H1 (cell line): ENCODE measurements around the gene CACNA2D1. TPM values are rescaled to one million over a fixed set of nuclear protein-coding genes. Genes with fewer than 3 reads are reported as not detected.

Source experiments
- CTCF ChIA-PET: fragments of 300-600 bp; sonication (Branson Sonifier 250); formaldehyde crosslinking; loops from one replicate; lab custom pipeline; 2021; ENCODE audit not compliant: partially characterized antibody; lab: Charles Lee
- POLR2A ChIA-PET: fragments of 300-600 bp; sonication (Branson Sonifier 250); formaldehyde crosslinking; loops from one replicate; lab custom pipeline; 2021; ENCODE audit warnings: inconsistent platforms; ENCODE audit not compliant: partially characterized antibody; lab: Charles Lee
- DNase-seq, 2 experiments: peaks; one replicate each; pipeline versions ENCODE4 v3.0.0 to v3.0.0-alpha.2; 2010 to 2022; ENCODE audit warnings: low spot score in 2 of 2, low read depth in 1 of 2, mixed read lengths in 1 of 2
- FAIRE-seq: peaks from 2 replicates; lab custom pipeline; 2011; peaks lifted over from hg19 to GRCh38; lab: Jason Lieb, UNC
- H2AFZ ChIP-seq: 2 replicates; pipeline ENCODE4 v1.8.1; 2012; ENCODE audit warnings: low read length, inconsistent platforms
- H2AK5ac ChIP-seq: 2 replicates; pipeline ENCODE4 v1.6.1; 2013; ENCODE audit warnings: low read depth, low read length
- H2BK120ac ChIP-seq: replicated peaks from 2 replicates; pipeline ENCODE3; 2013; ENCODE audit warnings: low read depth, low read length, inconsistent platforms
- H2BK12ac ChIP-seq: 2 replicates; pipeline ENCODE4 v1.6.1; 2013; ENCODE audit warnings: low read depth, low read length
- H2BK15ac ChIP-seq: 2 replicates; pipeline ENCODE4 v1.6.1; 2013; ENCODE audit warnings: low read length
- H2BK20ac ChIP-seq: 2 replicates; pipeline ENCODE4 v1.6.1; 2013; ENCODE audit warnings: low read length
- H2BK5ac ChIP-seq: 2 replicates; pipeline ENCODE4 v1.6.1; 2013; ENCODE audit warnings: low read depth, low read length
- H3K14ac ChIP-seq: 2 replicates; pipeline ENCODE4 v1.6.1; 2013; ENCODE audit warnings: inconsistent platforms; ENCODE audit not compliant: insufficient read length
- H3K18ac ChIP-seq: 2 replicates; pipeline ENCODE4 v1.6.1; 2013; ENCODE audit warnings: low read length; ENCODE audit errors: extremely low read depth
- H3K23ac ChIP-seq: 2 replicates; pipeline ENCODE4 v1.6.1; 2013; ENCODE audit warnings: inconsistent platforms; ENCODE audit not compliant: insufficient read length
- H3K23me2 ChIP-seq: 2 replicates; pipeline ENCODE4 v1.6.1; 2013; ENCODE audit warnings: low read depth, low read length
- H3K27ac ChIP-seq: 2 replicates; pipeline ENCODE4 v1.6.1; 2011; ENCODE audit warnings: low read depth, low read length, inconsistent platforms
- H3K27me3 ChIP-seq, 4 experiments: replicated peaks in 1 of 4; 1 replicate in 1 of 4; 2 replicates in 3 of 4; pipeline versions ENCODE4 v1.6.1 to v1.8.1; 2011 to 2013; ENCODE audit warnings: low read length in 3 of 4, mild to moderate bottlenecking in 3 of 4, inconsistent platforms in 2 of 4, mixed read lengths in 2 of 4, moderate library complexity in 1 of 4; ENCODE audit not compliant: control insufficient read depth in 3 of 4, insufficient read depth in 3 of 4; ENCODE audit errors: extremely low read depth in 1 of 4
- H3K36me3 ChIP-seq, 4 experiments: 2 replicates each; pipeline versions ENCODE4 v1.6.1 to v1.8.1; 2011 to 2013; ENCODE audit warnings: mild to moderate bottlenecking in 4 of 4, low read length in 3 of 4, moderate library complexity in 2 of 4, control low read depth in 1 of 4, inconsistent platforms in 1 of 4; ENCODE audit not compliant: insufficient read depth in 4 of 4, control insufficient read depth in 2 of 4
- H3K4ac ChIP-seq: replicated peaks from 2 replicates; pipeline ENCODE3; 2013; ENCODE audit warnings: low read length, low read depth, mixed read lengths, inconsistent platforms; ENCODE audit not compliant: insufficient read length
- H3K4me1 ChIP-seq, 4 experiments: replicated peaks in 1 of 4; 1 replicate in 1 of 4; 2 replicates in 3 of 4; pipeline versions ENCODE4 v1.6.1 to v1.8.1; 2011 to 2013; ENCODE audit warnings: low read length in 3 of 4, inconsistent platforms in 2 of 4, mixed read lengths in 1 of 4; ENCODE audit not compliant: insufficient read depth in 4 of 4, control insufficient read depth in 3 of 4
- H3K4me2 ChIP-seq, 2 experiments: 2 replicates each; pipeline versions ENCODE4 v1.6.1 to v1.8.1; 2011 to 2013; ENCODE audit warnings: low read depth in 2 of 2, low read length in 2 of 2, control low read depth in 1 of 2, inconsistent platforms in 1 of 2, mild to moderate bottlenecking in 1 of 2; ENCODE audit not compliant: insufficient read depth in 1 of 2
- H3K4me3 ChIP-seq, 4 experiments: fragments of 200-600, 300-600 bp in 1 of 4; sonication (generic), shearing (Covaris generic), sonication (Bioruptor Twin) in 1 of 4; 2 replicates each; pipeline versions ENCODE4 v1.5.1 to v1.8.1; 2011 to 2016; ENCODE audit warnings: low read length in 4 of 4, low read depth in 3 of 4, control low read depth in 2 of 4, inconsistent platforms in 2 of 4, mild to moderate bottlenecking in 2 of 4, mixed read lengths in 1 of 4, moderate library complexity in 1 of 4; ENCODE audit not compliant: insufficient read depth in 2 of 4; ENCODE audit errors: extremely low read depth in 1 of 4
- H3K56ac ChIP-seq: replicated peaks from 2 replicates; pipeline ENCODE3; 2013; ENCODE audit warnings: low read depth, mild to moderate bottlenecking, mixed read lengths, low read length, inconsistent platforms; ENCODE audit not compliant: insufficient read length
- H3K79me1 ChIP-seq: 2 replicates; pipeline ENCODE4 v1.6.1; 2013; ENCODE audit warnings: low read depth, low read length, control low read depth
- H3K79me2 ChIP-seq, 2 experiments: 2 replicates each; pipeline versions ENCODE4 v1.6.1 to v1.8.1; 2012 to 2013; ENCODE audit warnings: low read length in 2 of 2, mild to moderate bottlenecking in 2 of 2, inconsistent platforms in 1 of 2; ENCODE audit not compliant: insufficient read depth in 2 of 2, control insufficient read depth in 1 of 2
- H3K9ac ChIP-seq, 4 experiments: replicated peaks in 1 of 4; 1 replicate in 1 of 4; 2 replicates in 3 of 4; pipeline versions ENCODE4 v1.6.1 to v1.8.1; 2011 to 2013; ENCODE audit warnings: low read depth in 3 of 4, low read length in 3 of 4, control low read depth in 2 of 4, mild to moderate bottlenecking in 2 of 4, moderate library complexity in 2 of 4, inconsistent platforms in 1 of 4; ENCODE audit errors: extremely low read depth in 1 of 4
- H3K9me3 ChIP-seq, 2 experiments: 2 replicates each; pipeline versions ENCODE4 v1.6.1 to v1.8.1; 2012 to 2013; ENCODE audit warnings: mild to moderate bottlenecking in 2 of 2, moderate library complexity in 2 of 2, control low read depth in 1 of 2, inconsistent platforms in 1 of 2, low read depth in 1 of 2, low read length in 1 of 2, mixed read lengths in 1 of 2; ENCODE audit not compliant: insufficient read depth in 2 of 2
- H4K20me1 ChIP-seq, 2 experiments: replicated peaks in 1 of 2; 2 replicates each; pipeline versions ENCODE3 to v1.8.1; 2011 to 2013; ENCODE audit warnings: inconsistent platforms in 2 of 2, low read length in 2 of 2, mild to moderate bottlenecking in 1 of 2; ENCODE audit not compliant: insufficient read depth in 2 of 2, control insufficient read depth in 1 of 2
- H4K5ac ChIP-seq: 2 replicates; pipeline ENCODE4 v1.6.1; 2013; ENCODE audit warnings: low read length, low read depth, mixed read lengths, inconsistent platforms; ENCODE audit not compliant: insufficient read length
- H4K8ac ChIP-seq: 2 replicates; pipeline ENCODE4 v1.8.0; 2013; ENCODE audit warnings: mild to moderate bottlenecking, moderate library complexity, low read length, inconsistent platforms; ENCODE audit not compliant: insufficient read depth; ENCODE audit errors: extremely low read depth
- H4K91ac ChIP-seq: replicated peaks from 2 replicates; pipeline ENCODE3; 2013; ENCODE audit warnings: low read length, mixed read lengths, inconsistent platforms; ENCODE audit not compliant: insufficient read length
- ASH2L ChIP-seq: fragments of 200-600, 300-600 bp; sonication (generic); IDR thresholded peaks from one replicate; pipeline ENCODE4 v1.7.1; 2017; ENCODE audit warnings: low read length
- ATF2 ChIP-seq: IDR thresholded peaks from 2 replicates; pipeline ENCODE4 v1.6.1; 2012; ENCODE audit warnings: low read length, inconsistent platforms
- BACH1 ChIP-seq: IDR thresholded peaks from 2 replicates; pipeline ENCODE4 v1.6.1; 2012; ENCODE audit warnings: low read length, improper control_type of control experiment
- CHD1 ChIP-seq: IDR thresholded peaks from 2 replicates; pipeline ENCODE4 v1.6.1; 2012; ENCODE audit warnings: low read depth, low read length, improper control_type of control experiment
- GABPA ChIP-seq: IDR thresholded peaks from 2 replicates; pipeline ENCODE4 v1.6.1; 2011; ENCODE audit warnings: mild to moderate bottlenecking, low read length, moderate library complexity, borderline replicate concordance; ENCODE audit not compliant: insufficient read depth
- KDM4A ChIP-seq: IDR thresholded peaks from one replicate; pipeline ENCODE4 v1.7.1; 2012; ENCODE audit warnings: low read depth, mild to moderate bottlenecking, moderate library complexity, low read length, inconsistent platforms; ENCODE audit not compliant: severe bottlenecking
- POLR2AphosphoS5 ChIP-seq: IDR thresholded peaks from 2 replicates; pipeline ENCODE4 v1.6.1; 2011; ENCODE audit warnings: low read depth, low read length
- RFX5 ChIP-seq: IDR thresholded peaks from 2 replicates; pipeline ENCODE4 v1.6.1; 2011; ENCODE audit warnings: low read depth, low read length, improper control_type of control experiment, borderline replicate concordance
- SP4 ChIP-seq: IDR thresholded peaks from 2 replicates; pipeline ENCODE4 v1.6.1; 2012; ENCODE audit warnings: low read length, inconsistent platforms
- USF2 ChIP-seq: IDR thresholded peaks from 2 replicates; pipeline ENCODE4 v1.6.1; 2011; ENCODE audit warnings: low read length, improper control_type of control experiment
- WGBS, 2 experiments: shearing (Covaris generic) in 1 of 2; methylation state at CpG; one replicate each; pipeline versions ENCODE4 v1.1.6 to v1.1.7; 2013 to 2015; ENCODE audit warnings: low lambda C conversion rate in 2 of 2, mixed read lengths in 2 of 2, inconsistent platforms in 1 of 2, low coverage in 1 of 2, missing lambda C conversion rate in 1 of 2; ENCODE audit not compliant: insufficient replicate concordance in 2 of 2, insufficient coverage in 1 of 2, insufficient read length in 1 of 2; ENCODE audit errors: extremely low coverage in 1 of 2, missing lambda C conversion rate in 1 of 2; 5-methylcytosine and 5-hydroxymethylcytosine counted together
- polyA plus RNA-seq, 7 experiments: library from polyadenylated mRNA; depleted of rRNA in 3 of 7; stranded (reverse) in 5 of 7; unstranded in 2 of 7; fragments of >200 nt in 5 of 7; fragments of 200-250 nt in 2 of 7; gene quantifications; 1 replicate in 5 of 7; 2 replicates in 1 of 7; 4 replicates in 1 of 7; pipeline versions ENCODE4 v1.2.1 to v1.2.3, GENCODE V29; 2011 to 2013; ENCODE audit warnings: missing spikeins in 2 of 7, mixed read lengths in 2 of 7
- total RNA-seq: library from RNA; stranded (reverse); fragmentation: NEBNext Ultra II Directional; extraction: Animal tissue kit (Norgen Biotek cat#: 25700); gene quantifications from 2 replicates; pipeline ENCODE4 v1.2.1, GENCODE V29; 2021
- TF ChIP-seq, protein P1 (sequence below): IDR thresholded peaks from 2 replicates; pipeline ENCODE4 v1.6.1; 2012; ENCODE audit warnings: inconsistent platforms

The CACNA2D1 gene
- total and polyA plus RNA-seq, 2 of the 8 experiments (the other 6 are each of a cell fraction or from before 2014, with no cell fraction given): 4.3 to 27.3 TPM

- Histone ChIP-seq H3K27me3 (no peaks in the 10 kb centered on the region), H2BK120ac (no peak overlapping the region), H3K4me3 (no peak overlapping the region), H3K23ac (no peak overlapping the region), H2BK5ac (no peak overlapping the region), H3K36me3 (peaks cover 0 to 3% (median 0%) of the 10 kb centered on the region in 4 experiments; a peak in 1 of 8 replicates), H2BK15ac (no peak overlapping the region), H3K18ac (no peak overlapping the region), H2BK12ac (no peak overlapping the region), H3K56ac (no peak overlapping the region), H3K79me1 (no peaks in the 10 kb centered on the region), H3K27ac (no peak overlapping the region), H3K79me2 (no peaks in the 10 kb centered on the region), H4K8ac (no peak overlapping the region), H2BK20ac (no peak overlapping the region), H4K91ac (no peak overlapping the region), H2AK5ac (no peak overlapping the region), H3K4me1 (no peaks in the 10 kb centered on the region), H3K9ac (no peak overlapping the region), H4K5ac (no peak overlapping the region), H3K14ac (no peak overlapping the region), H2AFZ (no peak overlapping the region), H4K20me1 (no peaks in the 10 kb centered on the region), H3K23me2 (no peaks in the 10 kb centered on the region), H3K9me3 (no peaks in the 10 kb centered on the region), H3K4ac (no peak overlapping the region), H3K4me2 (no peak overlapping the region)
- CTCF ChIA-PET: interaction anchor here (1.1 kb wide), 2 partner anchors 11 to 12 kb away, joined by 3 to 4 read pairs; no protein-coding TSS in a partner anchor
- POLR2A ChIA-PET: no interaction called here
- 95% methylated on average over 3 of the region's 3 CpGs; no CpG with 5 or more reads in 1 of the 2 experiments for WGBS, 2 experiments
- DNase-seq (no peak), FAIRE-seq (no peak)
- TF ChIP-seq KDM4A (no peak), ASH2L (no peak), CHD1 (no peak), RFX5 (no peak), BACH1 (no peak), POLR2AphosphoS5 (no peak), USF2 (no peak), GABPA (no peak), ATF2 (no peak), SP4 (no peak)
- TF ChIP-seq, protein P1, sequence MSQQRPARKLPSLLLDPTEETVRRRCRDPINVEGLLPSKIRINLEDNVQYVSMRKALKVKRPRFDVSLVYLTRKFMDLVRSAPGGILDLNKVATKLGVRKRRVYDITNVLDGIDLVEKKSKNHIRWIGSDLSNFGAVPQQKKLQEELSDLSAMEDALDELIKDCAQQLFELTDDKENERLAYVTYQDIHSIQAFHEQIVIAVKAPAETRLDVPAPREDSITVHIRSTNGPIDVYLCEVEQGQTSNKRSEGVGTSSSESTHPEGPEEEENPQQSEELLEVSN: no peak
Observed at GRCh38 chr7:82032901-82033300, 410.7 kb downstream of the CACNA2D1 start.
